ENCODE results near the gene PIWIL1.
A peak's percentile ranks its signal among the peaks of the same experiment; 100 is the strongest.

Gene PIWIL1

DNA sequence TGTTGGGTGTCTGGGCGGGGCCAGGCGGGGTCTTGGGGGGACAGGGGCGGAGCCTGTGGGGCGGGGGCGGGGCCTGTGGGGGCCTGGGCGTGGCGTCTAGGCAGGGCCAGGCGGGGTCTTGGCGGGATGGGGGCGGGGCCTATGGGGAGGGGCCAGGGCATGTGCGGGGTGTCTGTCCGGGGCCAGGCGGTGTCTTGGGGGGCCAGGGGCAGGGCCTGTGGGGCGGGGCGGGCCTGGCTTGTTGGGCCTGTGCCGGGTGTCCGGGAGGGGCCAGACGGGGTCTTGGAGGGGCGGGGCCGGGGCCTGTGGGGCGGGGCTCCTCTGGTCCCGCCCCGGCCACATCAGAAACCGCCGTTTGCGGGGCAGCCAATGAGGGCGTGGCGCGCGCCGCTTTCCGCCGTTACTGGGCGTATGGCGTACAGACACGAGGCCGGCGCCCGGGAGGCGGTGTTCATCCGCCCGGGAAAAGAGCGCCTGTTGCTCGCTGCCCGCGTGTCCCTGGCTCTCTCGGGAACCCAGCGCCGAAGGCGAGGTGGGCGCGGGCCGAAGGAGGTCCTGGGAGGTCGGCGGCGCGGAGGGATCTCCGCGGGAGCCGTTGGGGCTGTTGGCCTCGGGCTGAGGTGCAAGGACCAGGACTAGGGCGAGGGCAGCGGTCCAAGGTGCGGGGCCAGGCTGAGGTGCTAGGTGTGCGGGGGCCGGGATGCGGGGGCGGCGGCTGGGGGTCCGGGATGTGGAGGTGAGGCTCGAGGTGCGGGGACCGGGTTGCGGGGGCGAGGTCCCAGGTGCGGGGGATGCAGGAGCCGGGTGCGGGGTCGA, at the start of gene PIWIL1:
Gene PIWIL1 (plus strand): TSS at position 400 of the 816 bp plus-strand sequence. CDS start 4,705 bp downstream, outside the sequence.
- DNase-seq = no peak

DNA sequence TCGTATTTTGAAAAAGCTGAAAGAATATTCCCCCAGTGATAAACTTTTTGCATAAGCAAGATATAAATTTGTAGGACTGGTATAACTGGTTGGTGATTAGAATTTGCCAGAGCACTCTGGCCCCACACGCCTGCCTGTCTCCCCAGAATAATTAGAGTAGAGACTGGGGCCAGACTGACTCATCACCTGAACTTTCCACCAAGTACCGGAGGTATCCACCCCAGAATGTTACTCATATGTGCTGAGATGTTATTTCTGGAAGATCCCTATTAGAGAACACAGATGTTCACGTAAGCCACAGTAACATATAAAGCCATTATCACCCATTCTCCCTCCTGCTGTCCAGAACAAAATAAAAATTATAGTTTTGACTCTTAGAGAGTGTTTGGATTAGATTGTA, 49.5 kb upstream of the PIWIL1 start:
- no peak for DNase-seq

DNA sequence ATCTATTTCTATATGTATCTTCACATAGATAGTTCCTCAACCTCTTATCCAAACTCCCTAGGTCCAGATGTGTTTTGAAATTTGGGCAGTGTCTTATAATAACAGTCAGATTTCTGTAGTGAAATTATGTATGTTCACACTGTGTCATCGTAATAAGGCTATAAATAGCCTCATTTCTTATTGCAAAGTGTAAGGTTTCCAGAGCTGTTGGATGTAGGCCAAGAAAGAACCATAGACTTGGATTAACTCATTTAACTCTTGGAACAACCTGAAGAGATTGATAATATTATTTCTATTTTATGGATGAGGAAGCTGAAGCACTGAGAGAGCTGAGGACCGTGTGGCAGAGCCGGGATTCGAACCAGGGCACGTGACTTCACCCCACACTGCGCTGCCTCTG, 49.0 kb upstream of the PIWIL1 start:
- no peak for DNase-seq

DNA sequence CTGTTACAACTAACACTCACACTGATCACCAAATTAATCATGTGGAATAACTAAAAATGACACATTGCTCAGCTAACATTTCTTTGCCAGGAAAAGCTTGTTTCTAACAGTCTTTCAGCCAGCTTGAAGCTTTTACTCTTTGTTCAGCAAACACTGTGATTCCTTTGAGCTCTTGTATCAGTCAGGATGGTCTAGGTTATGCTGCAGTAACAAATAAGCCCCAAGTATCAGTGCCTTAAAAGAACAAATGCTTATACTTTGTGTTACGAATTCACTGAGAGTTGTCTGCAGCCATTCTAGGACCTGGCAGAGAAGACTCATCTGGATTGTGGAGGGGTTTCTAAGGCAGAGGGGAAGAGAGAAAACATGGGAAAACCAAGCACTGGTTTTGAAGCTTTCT, 47.6 kb upstream of the PIWIL1 start:
- no peak for DNase-seq

DNA sequence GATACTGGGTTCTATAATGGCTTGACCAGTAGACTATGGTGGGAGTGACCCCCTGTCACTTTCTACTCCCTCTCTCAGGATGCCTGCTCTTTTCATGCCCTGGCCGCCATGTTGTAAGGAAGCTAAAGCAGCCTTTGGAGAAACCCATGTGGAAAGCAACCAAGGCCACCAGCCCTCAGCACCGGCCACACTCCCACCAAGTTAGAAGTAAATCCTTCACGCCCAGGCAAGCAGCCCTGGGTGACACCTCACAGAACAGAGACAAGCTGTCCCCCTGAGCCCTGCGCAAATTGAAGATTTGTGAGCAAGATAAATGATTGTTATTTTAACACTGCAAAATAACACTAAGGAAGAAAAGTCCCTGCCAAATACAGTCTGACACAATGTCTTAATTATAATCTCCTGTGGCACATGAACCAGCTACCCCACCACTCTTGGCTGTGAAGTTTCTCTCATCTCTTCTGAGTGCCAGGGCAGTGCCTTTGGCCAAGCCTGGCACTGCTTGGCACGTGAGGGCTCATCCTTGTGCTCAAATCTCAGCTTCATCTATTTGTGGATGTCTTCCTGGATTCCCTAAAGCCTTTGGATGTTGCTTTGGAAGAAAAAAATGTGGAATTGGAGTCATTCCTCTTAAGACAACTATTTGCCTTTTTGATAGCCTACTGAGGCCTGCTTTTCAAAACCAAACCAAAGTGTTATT, 39.2 kb upstream of the PIWIL1 start:
- DNase-seq = no peak

DNA sequence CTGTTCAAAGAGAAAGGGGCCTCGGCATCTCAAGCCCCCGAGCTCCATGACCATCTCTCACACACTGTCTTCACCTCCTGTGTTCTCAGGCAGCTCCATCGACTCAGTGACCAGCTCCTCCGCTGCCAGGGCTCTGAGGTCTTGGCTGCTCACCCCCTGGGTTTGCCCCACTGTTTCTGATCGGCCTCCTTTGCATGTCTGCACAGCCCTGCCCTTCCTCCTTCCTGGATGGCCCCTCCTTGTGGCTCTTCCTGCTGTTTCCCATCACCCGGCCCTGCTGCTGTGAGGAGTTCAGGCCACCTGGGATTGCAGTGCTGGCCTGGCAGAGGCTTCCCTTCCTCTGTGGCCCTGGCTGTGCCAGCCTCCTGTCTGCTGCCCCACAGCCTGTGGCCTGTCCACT, 38.1 kb upstream of the PIWIL1 start:
- DNase-seq = no peak

DNA sequence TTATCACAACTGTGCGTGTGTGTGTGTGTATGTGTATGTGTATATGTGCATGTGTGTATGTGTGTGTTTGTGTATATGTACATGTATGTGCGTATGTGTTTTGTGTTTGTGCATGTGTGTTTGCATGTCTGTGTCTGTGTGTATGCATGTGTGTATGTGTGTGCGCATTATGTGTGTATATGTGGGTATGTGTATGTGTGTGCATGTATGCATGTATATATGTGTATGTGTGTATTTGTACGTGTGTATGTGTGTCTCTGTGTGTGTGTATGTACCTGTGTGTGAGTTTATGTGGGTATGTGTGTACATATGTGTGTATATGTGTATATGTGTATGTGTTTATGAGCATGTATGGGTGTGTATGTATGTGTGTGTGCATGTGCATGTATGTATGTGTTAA, 37.6 kb upstream of the PIWIL1 start:
- DNase-seq = no peak

DNA sequence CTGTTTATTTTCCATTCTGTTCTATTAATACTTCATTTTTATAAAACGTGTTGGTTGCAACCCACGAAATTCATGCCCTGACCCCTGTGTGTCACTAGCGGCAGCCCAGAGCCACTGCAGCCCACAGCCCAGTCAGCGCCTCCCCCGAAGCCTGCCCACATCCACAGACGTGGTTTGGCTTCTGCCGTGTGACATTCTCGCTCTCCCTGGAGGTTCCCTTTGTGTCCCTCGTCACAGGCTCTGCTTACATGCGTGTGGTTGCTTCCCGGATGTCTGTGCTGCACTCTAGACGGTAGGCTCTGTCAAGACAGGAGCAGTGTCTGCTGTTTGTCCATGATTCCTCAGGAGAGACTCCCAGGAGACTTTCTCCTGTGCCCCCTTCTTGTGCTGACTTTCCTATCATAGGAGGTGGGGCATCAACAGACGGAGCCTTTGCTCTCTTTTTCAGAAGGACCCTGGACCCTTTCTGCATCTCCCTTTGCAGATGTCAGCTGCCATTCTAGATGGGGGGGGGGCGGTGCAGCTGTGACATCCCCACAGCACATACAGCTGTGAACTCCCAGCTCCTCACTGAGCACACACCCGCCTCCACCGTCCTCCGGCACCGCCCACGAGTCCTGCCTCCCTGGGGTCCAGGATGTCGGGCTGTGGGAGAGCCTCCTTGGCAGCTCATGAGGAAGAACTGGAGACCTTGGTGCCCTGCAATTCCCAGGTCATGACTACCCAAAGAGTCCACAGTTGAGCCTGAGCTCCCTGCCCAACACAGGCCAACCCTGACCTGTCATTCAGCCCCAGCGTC, 36.8 kb upstream of the PIWIL1 start:
- DNase-seq = no peak

DNA sequence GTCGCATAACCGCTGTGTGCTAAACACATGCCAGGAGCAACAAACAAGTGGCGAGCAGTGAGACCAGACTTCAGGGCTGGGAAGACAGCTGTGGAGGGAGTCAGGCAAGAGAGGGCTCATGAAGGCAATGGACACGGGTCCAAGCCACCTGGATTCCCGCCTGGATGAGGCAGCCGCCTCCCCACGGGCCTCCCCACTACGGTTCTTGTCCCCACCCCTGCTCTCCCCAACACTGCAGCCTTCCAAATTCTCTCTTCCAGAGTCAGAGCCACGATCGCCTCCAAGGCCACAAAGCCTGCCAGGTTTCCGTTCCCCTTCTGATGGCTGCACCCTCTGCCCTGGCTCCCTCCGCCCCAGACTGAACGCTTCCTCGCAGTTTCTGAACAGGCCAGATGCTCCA, 36.1 kb upstream of the PIWIL1 start:
- DNase-seq = no peak

DNA sequence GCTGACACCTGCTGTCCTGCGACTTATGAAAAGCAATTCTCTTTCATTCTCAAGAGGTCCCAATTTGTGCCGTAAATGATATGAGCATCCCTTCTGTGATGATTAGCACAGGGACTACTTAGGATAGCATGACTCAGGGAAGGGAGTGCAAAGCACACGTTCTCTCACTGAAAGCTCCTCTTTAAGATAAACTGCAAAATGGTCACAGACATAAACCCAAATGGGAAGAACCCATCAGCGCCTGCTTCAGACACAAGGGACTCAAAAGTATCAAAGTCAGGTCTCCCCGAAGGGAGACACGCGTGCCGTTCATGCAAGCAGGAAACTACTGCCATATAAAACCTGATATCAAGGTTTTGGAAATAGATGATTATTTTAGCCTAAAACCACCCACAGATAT, 33.9 kb upstream of the PIWIL1 start:
- no peak for DNase-seq

DNA sequence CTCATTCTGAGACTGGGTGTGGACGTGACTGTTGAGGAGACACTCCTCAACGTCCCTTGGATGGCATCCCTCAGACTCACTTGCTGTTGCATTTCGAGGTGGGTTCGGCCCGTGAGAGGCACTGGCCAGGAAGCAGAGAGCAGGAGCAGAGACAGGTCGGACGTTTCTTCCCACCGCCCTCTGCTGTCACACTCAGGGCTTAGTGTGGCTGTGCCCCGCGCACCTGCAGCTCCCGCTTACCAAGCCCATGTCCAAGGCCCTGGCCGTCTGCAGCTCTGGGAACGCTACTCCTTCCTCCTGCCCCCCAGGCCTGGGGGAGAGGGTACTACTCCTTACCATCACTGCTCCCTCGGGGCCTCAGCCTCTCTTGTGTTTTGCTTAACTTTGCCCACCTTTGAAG, 29.8 kb upstream of the PIWIL1 start:
- no peak for DNase-seq

DNA sequence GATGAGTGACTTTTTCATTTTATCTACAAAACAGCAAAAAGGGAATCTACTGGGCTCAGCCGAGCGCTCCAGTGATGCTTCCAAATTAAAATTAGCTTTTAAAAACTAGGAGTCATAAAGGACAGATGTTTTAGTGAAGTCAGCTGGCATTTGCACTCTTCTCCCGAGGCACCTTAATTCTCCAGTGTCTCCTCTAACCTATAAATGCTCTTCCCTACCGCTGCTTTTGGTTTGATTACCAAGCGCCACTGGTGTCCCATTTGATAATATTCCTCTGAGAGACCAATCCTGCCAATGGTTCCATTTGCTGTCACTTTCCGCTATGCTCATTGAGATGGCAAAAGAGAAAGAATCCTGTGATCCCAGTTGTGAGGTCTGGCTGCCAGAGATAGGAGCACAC, 29.3 kb upstream of the PIWIL1 start:
- DNase-seq = no peak

DNA sequence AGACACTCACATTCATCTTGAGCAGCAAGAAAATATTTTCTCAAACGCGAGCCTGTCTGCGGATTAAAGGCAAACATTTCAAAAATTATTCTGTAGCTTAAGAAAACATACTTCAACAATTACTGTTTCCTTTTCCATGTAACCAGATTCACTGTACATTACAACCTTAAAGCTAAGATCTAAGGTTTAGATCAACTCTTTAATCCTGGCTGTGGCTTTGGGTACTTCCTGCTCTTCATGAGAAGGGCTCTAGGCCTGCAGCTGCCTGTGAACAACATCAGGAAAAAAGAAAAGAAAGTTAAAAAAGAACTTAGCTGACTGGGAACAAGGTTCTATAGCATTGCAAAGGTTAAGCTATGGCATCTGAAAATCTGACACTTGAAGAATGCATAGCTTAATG, 21.4 kb upstream of the PIWIL1 start:
- DNase-seq = no peak

DNA sequence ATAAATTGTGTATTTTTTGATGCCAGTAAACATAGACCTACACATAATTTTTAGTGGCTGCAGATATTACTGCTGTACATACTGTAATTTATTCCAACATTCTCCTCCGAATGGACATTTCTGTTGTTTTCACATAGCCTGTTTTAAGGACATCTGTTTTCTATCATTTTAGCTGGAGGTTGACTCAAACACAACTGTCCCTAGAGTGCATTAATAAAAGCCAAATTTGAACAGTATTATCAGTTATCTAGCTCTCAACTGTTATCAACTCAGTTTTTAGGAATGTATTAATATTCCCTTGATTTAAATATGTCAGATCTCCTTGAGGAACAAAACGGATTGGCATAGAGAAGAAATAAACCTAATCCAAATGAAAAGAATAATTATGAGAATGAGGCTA, 17.2 kb upstream of the PIWIL1 start:
- DNase-seq = no peak

DNA sequence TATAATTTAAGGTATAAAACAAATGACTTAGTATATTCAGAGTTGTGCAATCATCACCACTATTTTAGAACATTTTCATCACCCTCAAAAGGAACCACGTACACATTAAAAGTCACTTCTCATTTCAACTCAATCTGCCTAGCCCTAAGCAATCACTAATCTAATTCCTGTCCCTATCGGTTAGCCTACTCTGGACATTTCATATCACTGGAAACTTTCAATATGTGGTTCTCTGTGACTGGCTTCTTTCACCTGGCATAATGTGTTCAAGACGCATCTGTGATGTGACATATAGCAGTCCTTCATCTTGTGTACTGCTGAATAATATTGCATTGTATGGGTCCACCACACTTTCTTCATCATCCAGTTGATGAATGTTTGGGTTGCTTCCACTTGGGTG, 15.4 kb upstream of the PIWIL1 start:
- DNase-seq = no peak

DNA sequence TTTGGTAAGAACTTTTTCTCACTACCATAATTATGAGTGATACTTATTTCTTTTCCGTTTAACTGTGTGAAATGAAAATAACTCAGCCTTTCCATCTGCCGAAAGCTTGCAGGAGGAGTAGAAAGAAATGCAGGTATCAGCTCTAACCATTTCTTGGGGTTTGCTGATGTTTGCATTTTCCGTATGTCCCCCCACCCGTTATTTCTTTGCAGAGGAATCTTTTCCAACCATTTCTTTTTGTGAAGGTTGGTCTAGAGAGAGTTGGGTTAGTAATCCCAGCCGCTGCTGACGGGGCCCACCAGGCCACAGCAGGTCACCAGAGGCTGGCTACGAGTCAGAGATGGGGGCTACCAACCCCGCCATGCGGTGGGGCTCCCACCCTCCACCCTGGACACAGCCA, 7.0 kb upstream of the PIWIL1 start:
- no peak for DNase-seq

DNA sequence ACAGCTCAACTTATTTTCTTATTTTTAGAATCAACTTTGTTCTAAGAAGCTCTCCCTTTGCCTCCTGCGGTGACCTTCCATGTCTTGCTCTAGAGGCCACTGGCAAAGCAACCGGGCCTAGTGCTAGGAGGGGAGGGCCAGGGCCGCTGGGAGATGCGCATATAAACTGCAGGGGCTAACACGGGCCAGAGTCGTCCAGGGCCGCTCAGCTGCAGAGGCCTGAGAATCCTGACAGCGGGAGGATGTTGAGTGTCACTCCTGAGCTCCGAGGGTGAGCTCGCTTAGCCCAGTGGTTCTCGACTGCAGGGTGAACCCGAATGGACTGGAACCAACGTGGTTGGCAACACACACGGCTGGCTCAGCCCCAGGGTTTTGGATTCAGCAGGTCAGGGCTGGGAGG, 6.5 kb upstream of the PIWIL1 start:
- no peak for DNase-seq

DNA sequence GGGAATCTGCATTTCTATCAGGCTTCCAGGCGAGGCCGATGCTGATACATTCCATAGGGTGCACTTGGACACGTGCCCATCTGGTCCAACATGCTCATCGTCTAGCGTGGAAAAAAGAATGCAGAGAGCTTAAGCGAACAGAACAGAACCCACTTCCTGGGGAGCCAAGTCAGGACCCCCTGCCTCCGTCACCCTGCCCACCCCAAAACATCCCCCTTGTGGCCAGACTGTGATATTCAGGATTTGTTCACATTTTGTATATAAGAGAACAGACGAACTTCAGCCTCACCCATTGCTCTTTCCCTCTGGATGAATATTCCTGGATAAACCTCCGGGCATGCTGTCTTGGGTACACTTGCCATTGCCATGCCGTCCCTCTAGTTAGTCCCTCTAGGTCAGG, 4.3 kb upstream of the PIWIL1 start:
- DNase-seq = no peak

DNA sequence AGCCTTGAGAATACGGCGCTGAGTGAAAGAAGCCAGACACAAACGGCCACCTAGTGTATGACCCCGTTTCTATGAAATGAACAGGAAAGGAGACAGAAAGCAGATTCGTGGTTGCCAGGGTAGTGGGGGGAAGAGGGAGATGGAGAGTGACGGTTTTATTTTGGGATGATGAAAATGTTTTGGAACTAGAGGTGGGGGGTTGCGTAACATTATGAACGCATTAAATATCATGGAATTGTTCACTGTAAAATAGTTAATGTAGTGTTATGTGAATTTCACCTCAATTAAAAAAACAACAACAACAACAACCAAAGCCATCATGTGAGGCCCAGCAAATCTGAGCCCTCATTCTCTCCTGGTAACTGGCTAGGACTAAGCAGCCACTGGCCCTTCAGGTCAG, 3.3 kb upstream of the PIWIL1 start:
- no peak for DNase-seq

DNA sequence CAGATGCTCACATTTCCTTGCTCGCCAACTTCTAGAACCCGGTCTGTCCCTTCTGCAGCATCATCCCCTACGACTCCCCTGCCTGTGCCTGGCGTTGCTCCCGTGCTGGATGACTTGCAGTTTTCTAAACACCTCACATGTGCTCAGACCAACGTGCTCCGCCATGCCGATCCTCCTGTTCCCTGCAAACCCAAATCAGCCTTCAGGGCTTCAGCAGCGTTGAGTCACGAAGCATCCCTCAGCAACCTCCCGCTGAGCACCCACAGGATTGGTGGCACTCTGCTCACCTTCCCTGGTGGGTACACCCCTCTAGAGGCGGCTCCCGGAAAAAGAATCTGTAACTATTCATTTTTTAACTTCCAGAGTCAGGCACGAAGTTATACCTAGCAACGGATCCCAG, 2.8 kb upstream of the PIWIL1 start:
- DNase-seq = peak; percentile 77

DNA sequence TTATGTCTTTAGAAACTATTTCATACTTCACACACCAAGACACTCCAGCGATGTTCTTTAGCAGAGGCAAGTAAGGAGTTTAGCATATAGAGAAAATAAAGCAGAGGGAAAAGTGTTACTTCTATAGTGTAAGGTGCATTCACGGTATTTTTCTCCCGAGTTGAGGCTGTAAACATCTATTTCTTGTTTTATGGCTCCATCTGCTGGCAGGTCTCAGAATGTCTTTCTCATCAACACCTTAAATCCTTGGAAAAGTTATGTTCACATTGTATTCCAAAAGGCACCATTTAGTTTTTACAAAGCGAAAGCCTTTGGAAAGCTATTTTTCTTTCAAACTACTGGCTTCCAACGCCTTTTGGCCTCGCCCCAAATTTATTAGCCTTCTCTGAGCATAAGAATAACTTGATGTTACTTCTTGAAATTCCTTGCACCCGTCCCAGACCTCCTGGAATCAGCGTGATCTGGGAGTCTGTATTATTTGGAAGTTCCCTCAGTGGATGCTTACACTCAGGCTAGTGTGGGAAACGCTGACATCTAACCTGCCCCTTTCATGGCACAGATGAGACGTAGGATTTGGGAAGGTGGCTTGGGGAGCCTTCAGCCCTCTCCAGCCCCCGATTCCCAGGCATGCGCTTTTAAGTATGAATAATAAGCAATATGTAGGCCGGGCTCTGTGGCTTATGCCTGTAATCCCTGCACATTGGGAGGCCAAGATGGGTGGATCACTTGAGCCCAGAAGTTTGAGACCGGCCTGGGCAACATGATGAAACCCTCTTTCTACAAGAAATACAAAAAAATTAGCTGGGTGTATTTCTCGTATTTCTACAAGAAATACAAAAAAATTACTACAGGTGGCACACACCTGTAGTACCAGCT, 1.9 kb upstream of the PIWIL1 start:
- DNase-seq = peak; percentile 89

DNA sequence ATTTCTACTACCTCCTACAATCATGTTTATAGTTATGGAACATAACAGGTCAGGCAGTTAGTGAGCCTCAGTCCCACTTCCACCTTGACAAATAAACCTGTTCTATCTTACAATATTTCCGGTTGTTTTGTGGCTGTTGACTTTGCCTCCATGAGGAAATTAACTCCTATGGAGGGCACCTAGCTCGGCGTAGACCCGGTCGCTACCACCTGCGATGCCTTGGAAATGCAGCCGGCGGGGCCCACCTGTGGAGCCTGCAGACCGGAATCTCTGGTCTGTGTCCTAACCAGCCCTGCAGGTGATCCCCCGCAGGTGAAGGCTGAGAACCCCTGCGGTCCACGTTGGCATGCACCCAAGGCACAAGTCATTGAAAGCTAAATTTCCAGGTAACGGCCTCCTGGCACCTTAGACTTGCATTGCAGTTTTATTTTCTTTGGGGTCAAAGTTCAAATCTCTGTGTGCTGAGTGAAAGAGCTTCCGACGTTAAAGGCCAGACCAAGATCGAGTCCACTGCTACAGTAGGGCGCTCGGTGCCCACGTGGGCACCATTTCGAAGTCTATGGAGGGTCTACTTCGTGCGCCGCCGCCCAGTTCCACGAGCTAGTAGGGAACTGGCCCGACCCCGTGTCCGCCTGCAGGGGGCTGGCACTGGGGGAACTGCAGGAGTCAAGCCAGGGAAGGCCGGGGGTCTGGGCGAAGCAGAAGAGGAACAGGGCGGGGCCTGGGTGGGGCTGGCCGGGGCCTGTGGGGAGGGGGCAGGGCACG, 782 bp upstream of the PIWIL1 start:
- DNase-seq = peak; percentile 28
